K562 (cell line): ENCODE data around the gene HGS. TPM values are rescaled to one million over a fixed set of nuclear protein-coding genes. Genes with fewer than 3 reads are reported as not detected.

ENCODE experiments used
- FOXK2 ChIP-seq, 2 experiments: fragments of 450-650 bp; IDR thresholded peaks in 1 of 2; conservative IDR thresholded peaks in 1 of 2; 2 replicates each; pipeline ENCODE4 v1.6.1; 2016; ENCODE audit warnings: low read depth in 2 of 2, mild to moderate bottlenecking in 1 of 2
- JUN ChIP-seq, 2 experiments: sonication (generic) in 1 of 2; formaldehyde crosslinking in 1 of 2; IDR thresholded peaks; 2 replicates each; pipeline versions ENCODE4 v1.6.1 to v1.8.0; 2012 to 2022; ENCODE audit warnings: borderline replicate concordance in 2 of 2, mild to moderate bottlenecking in 2 of 2, improper control_type of control experiment in 1 of 2, low read depth in 1 of 2, low read length in 1 of 2, missing genetic modification reagents in 1 of 2
- NCOR1 ChIP-seq: fragments of 450-650 bp; IDR thresholded peaks from 2 replicates; pipeline ENCODE4 v1.6.1; 2016; ENCODE audit warnings: mild to moderate bottlenecking, moderate library complexity
- NRF1 ChIP-seq, 2 experiments: fragments of 450-650 bp; IDR thresholded peaks in 1 of 2; conservative IDR thresholded peaks in 1 of 2; 2 replicates each; pipeline ENCODE4 v1.6.1; 2014; ENCODE audit warnings: mild to moderate bottlenecking in 2 of 2
- NUFIP1 ChIP-seq: fragments of 450-650 bp; IDR thresholded peaks from 2 replicates; pipeline ENCODE4 v1.6.1; 2018; ENCODE audit not compliant: partially characterized antibody
- POLR2G ChIP-seq: fragments of 200-400 bp; formaldehyde crosslinking; IDR thresholded peaks from 2 replicates; pipeline ENCODE4 v1.6.1; 2017; ENCODE audit warnings: low read depth, mild to moderate bottlenecking, antibody characterized with exemption, low read length, moderate library complexity
- POLR3G ChIP-seq: IDR thresholded peaks from 2 replicates; pipeline ENCODE4 v1.6.1; 2011; ENCODE audit not compliant: insufficient read length, insufficient replicate concordance; ENCODE audit errors: extremely low read depth
- SPI1 ChIP-seq: IDR thresholded peaks from 2 replicates; pipeline ENCODE4 v1.6.1; 2011; ENCODE audit warnings: low read depth, low read length, control low read depth, borderline replicate concordance
- ZBED1 ChIP-seq: IDR thresholded peaks from 2 replicates; pipeline ENCODE4 v1.6.1; 2014
- ZBTB1 ChIP-seq: sonication (generic); formaldehyde crosslinking; IDR thresholded peaks from 2 replicates; pipeline ENCODE4 v1.8.1; 2023; ENCODE audit warnings: missing genetic modification reagents, low read depth, mild to moderate bottlenecking, borderline replicate concordance
- ZBTB40 ChIP-seq, 2 experiments: fragments of 450-650 bp in 1 of 2; sonication (generic) in 1 of 2; formaldehyde crosslinking in 1 of 2; IDR thresholded peaks; 2 replicates each; pipeline versions ENCODE4 v1.7.1 to v1.9.0; 2016 to 2022; ENCODE audit warnings: inconsistent platforms in 1 of 2, mild to moderate bottlenecking in 1 of 2, missing genetic modification reagents in 1 of 2
- ZNF12 ChIP-seq: sonication (generic); formaldehyde crosslinking; IDR thresholded peaks from 2 replicates; pipeline ENCODE4 v1.4.0; 2020; ENCODE audit warnings: mild to moderate bottlenecking, missing genetic modification reagents
- ZNF121 ChIP-seq: sonication (generic); formaldehyde crosslinking; conservative IDR thresholded peaks from 2 replicates; pipeline ENCODE4 v1.8.0; 2022; ENCODE audit warnings: missing genetic modification reagents
- ZNF280B ChIP-seq: fragments of 250-450 bp; sonication (Bioruptor Pico); IDR thresholded peaks from 2 replicates; pipeline ENCODE4 v1.5.1; 2021; ENCODE audit warnings: mild to moderate bottlenecking
- ZNF324 ChIP-seq: fragments of 250-450 bp; sonication (Bioruptor Pico); IDR thresholded peaks from 2 replicates; pipeline ENCODE4 v1.4.0; 2020; ENCODE audit warnings: mild to moderate bottlenecking
- ZNF431 ChIP-seq: sonication (generic); formaldehyde crosslinking; IDR thresholded peaks from 2 replicates; pipeline ENCODE4 v1.8.0; 2022; ENCODE audit warnings: mild to moderate bottlenecking, missing genetic modification reagents
- ZNF707 ChIP-seq: fragments of 250-450 bp; sonication (Bioruptor Pico); conservative IDR thresholded peaks from 2 replicates; pipeline ENCODE4 v1.8.0; 2022; ENCODE audit warnings: inconsistent platforms, mild to moderate bottlenecking, moderate library complexity
- ZNF76 ChIP-seq: fragments of 250-450 bp; sonication (Bioruptor Pico); IDR thresholded peaks from 2 replicates; pipeline ENCODE4 v1.4.0; 2020; ENCODE audit warnings: mild to moderate bottlenecking, moderate library complexity, borderline replicate concordance
- polyA plus RNA-seq, 8 experiments: library from polyadenylated mRNA; depleted of rRNA in 4 of 8; stranded (reverse) in 5 of 8; unstranded in 3 of 8; fragments of >200 nt; fragmentation: Nextera tagmentation in 2 of 8; fragmentation: Illumina TruSeq in 1 of 8; extraction: Ambion mirVana in 2 of 8; extraction: Trizol in 1 of 8; gene quantifications; 2 replicates each; pipeline versions ENCODE4 v1.2.1 to v1.2.3, GENCODE V29; 2011 to 2014; ENCODE audit warnings: inconsistent platforms in 1 of 8, missing spikeins in 1 of 8
- total RNA-seq, 7 experiments: library from RNA; depleted of rRNA in 6 of 7; stranded (reverse); fragments of >200 nt in 6 of 7; fragmentation: Illumina TruSeq in 2 of 7; extraction: Trizol in 2 of 7; gene quantifications; 2 replicates each; pipeline versions ENCODE4 v1.2.1 to v1.2.3, GENCODE V29; 2011 to 2021; ENCODE audit warnings: low replicate concordance in 1 of 7

Gene HGS
- total and polyA plus RNA-seq, 9 of the 15 experiments (the other 6 are each of a cell fraction or from before 2014, with no cell fraction given): 3.9 to 176 (median 77.1) TPM

- TF ChIP-seq FOXK2 (conservative IDR thresholded peaks at IDR 0.05 in 1 of 2, IDR thresholded peaks at IDR 0.05 in 1 of 2; ENCODE audit: low read depth in 2 of 2): no peak
- TF ChIP-seq ZNF12 (CRISPR knock-in tag): no peak
- no peak for TF ChIP-seq SPI1
- TF ChIP-seq ZNF431 (CRISPR knock-in tag): no peak
- TF ChIP-seq ZNF324 (CRISPR knock-in tag): no peak
- no peak for TF ChIP-seq NUFIP1
- no peak for TF ChIP-seq ZNF76
- no peak for TF ChIP-seq ZNF707 (CRISPR knock-in tag)
- no peak for TF ChIP-seq ZBED1
- no peak for TF ChIP-seq POLR3G
- no peak for TF ChIP-seq POLR2G
- TF ChIP-seq NCOR1: no peak
- TF ChIP-seq ZBTB1 (CRISPR knock-in tag): no peak
- no peak for TF ChIP-seq ZNF280B (CRISPR knock-in tag)
- TF ChIP-seq JUN (IDR thresholded peaks at IDR 0.05; ENCODE audit: borderline replicate concordance, low read depth, low read length): no peak
- TF ChIP-seq JUN (CRISPR knock-in tag; IDR thresholded peaks at IDR 0.05; ENCODE audit: borderline replicate concordance): no peak
- peak; percentile 39; the same call in 1 of the 2 replicates for TF ChIP-seq ZBTB40 (IDR thresholded peaks at IDR 0.05)
- no peak for TF ChIP-seq ZBTB40 (CRISPR knock-in tag; IDR thresholded peaks at IDR 0.05)
- TF ChIP-seq ZNF121: no peak
- no peak for TF ChIP-seq NRF1 (conservative IDR thresholded peaks at IDR 0.05 in 1 of 2, IDR thresholded peaks at IDR 0.05 in 1 of 2)
Measured at GRCh38 chr17:81635973-81636504, 47.8 kb upstream of the HGS start (continued).
